Calu3 (cell line): ENCODE data around the gene DLG2. TPM values are rescaled to one million over a fixed set of nuclear protein-coding genes. Genes with fewer than 3 reads are reported as not detected.

Source experiments
- BruUV-seq: library from RNA; stranded (reverse); fragments of 400-500 nt; replicated peaks from 2 replicates; lab custom pipeline; 2021; lab: Mats Ljungman, UMichigan
- CTCF ChIA-PET: fragments of 300-600 bp; sonication (Branson Sonifier 250); formaldehyde crosslinking; loops from one replicate; lab custom pipeline; 2022; ENCODE audit warnings: antibody characterized with exemption; lab: Charles Lee
- DNase-seq: peaks from one replicate; pipeline ENCODE4 v3.0.0; 2022
- H3K27ac Mint-ChIP-seq: one replicate; pipeline ENCODE4 v1.8.0; 2022; ENCODE audit warnings: mixed read lengths; ENCODE audit not compliant: unreplicated experiment
- H3K27me3 Mint-ChIP-seq: one replicate; pipeline ENCODE4 v1.8.0; 2022; ENCODE audit warnings: mixed read lengths; ENCODE audit not compliant: unreplicated experiment
- H3K36me3 Mint-ChIP-seq: one replicate; pipeline ENCODE4 v1.8.0; 2022; ENCODE audit warnings: mild to moderate bottlenecking, moderate library complexity, mixed read lengths; ENCODE audit not compliant: insufficient read depth, unreplicated experiment
- H3K4me1 Mint-ChIP-seq: one replicate; pipeline ENCODE4 v1.8.0; 2022; ENCODE audit warnings: mild to moderate bottlenecking, low read depth, mixed read lengths; ENCODE audit not compliant: unreplicated experiment
- H3K4me3 Mint-ChIP-seq: one replicate; pipeline ENCODE4 v1.8.0; 2022; ENCODE audit warnings: mild to moderate bottlenecking, low read depth, moderate library complexity, mixed read lengths; ENCODE audit not compliant: unreplicated experiment
- H3K9me3 Mint-ChIP-seq: one replicate; pipeline ENCODE4 v1.8.0; 2022; ENCODE audit warnings: low read depth, mixed read lengths; ENCODE audit not compliant: unreplicated experiment
- intact Hi-C: fragments of 100-400 bp; cut with micrococcal nuclease; formaldehyde crosslinking; loops from one replicate; pipeline ENCODE4 v1.10.0; 2022; ENCODE audit not compliant: unreplicated experiment
- total RNA-seq: library from RNA; stranded (reverse); gene quantifications from 2 replicates; pipeline ENCODE4 v1.2.3, GENCODE V29; 2022
- TF ChIP-seq, protein P1 (sequence below): fragments of 200-600 bp; IDR thresholded peaks from one replicate; pipeline ENCODE4 v1.8.0; 2022; ENCODE audit warnings: antibody characterized with exemption; ENCODE audit not compliant: unreplicated experiment

DLG2 gene
- total RNA-seq, 1 experiment from 2014 or later: 0.71 TPM

DNA sequence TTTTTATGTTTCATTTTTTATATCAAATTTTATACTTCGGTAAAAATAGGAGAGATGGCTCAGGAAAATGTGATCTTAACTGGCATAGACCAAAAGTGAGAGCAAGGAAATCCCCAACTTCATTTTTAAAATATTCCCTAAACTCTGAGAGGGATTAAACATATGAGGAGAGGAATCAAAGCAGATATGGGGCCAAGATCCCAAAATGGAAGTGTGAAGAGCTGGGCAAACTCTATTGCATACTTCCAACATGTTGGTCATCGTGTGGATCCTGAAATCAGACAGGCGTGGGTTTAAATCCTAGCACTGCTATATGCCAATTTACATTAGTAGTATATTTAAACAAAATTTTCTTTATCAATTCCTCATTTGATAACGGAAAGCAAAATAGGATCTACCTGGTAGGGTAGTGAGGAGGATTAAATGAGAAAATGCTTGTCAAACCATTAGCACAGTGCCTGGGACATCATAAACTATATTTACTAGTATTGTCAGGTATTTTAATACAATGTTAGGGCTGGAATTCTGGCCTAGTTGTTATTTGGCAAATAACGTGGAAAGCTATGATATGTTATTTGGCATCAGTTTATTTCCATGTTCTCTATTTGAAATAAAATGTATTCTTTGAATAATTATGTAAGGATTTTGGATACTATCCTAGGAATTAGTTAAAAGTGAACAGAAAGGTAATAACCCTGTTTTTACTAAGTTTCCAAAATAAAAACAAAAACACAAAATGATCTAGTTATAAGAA, 1948.1 kb downstream of the DLG2 start:
- no peaks in the 10 kb centered on the region for H3K4me1 Mint-ChIP-seq
- no peaks in the 10 kb centered on the region for H3K9me3 Mint-ChIP-seq
- H3K27me3 Mint-ChIP-seq: peaks cover 17% of the 10 kb centered on the region
- TF ChIP-seq, protein P1, sequence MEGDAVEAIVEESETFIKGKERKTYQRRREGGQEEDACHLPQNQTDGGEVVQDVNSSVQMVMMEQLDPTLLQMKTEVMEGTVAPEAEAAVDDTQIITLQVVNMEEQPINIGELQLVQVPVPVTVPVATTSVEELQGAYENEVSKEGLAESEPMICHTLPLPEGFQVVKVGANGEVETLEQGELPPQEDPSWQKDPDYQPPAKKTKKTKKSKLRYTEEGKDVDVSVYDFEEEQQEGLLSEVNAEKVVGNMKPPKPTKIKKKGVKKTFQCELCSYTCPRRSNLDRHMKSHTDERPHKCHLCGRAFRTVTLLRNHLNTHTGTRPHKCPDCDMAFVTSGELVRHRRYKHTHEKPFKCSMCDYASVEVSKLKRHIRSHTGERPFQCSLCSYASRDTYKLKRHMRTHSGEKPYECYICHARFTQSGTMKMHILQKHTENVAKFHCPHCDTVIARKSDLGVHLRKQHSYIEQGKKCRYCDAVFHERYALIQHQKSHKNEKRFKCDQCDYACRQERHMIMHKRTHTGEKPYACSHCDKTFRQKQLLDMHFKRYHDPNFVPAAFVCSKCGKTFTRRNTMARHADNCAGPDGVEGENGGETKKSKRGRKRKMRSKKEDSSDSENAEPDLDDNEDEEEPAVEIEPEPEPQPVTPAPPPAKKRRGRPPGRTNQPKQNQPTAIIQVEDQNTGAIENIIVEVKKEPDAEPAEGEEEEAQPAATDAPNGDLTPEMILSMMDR: no peak
- no peak for DNase-seq
- no TSS peak for BruUV-seq
- no peak overlapping the region for H3K4me3 Mint-ChIP-seq
- intact Hi-C loops: no loop called here
- H3K27ac Mint-ChIP-seq: no peak overlapping the region
- no peaks in the 10 kb centered on the region for H3K36me3 Mint-ChIP-seq
- CTCF ChIA-PET: interaction anchor here (0.6 kb wide), 1 partner anchor 32 kb away, joined by 3 read pairs; no protein-coding TSS in a partner anchor

DNA sequence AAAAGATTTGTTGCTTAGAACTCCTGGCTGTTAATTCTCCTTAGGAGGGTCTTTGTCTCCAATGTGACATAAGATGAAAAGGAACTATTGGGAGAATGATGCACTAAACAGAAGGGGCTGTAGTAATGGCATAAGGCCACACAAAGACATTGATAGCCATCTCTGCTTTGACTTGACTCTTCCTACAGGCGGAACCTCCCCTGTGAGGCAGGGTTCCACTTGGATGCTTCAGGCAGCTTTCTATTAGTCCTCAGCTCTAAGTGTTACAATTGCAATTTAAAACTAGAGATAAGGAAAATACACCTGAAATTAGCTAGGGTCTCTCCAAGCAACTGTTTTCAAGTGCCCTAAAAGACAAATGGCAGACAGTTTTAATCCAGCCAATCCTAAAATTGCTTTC, 1949.4 kb downstream of the DLG2 start:
- CTCF ChIA-PET: no interaction called here

DNA sequence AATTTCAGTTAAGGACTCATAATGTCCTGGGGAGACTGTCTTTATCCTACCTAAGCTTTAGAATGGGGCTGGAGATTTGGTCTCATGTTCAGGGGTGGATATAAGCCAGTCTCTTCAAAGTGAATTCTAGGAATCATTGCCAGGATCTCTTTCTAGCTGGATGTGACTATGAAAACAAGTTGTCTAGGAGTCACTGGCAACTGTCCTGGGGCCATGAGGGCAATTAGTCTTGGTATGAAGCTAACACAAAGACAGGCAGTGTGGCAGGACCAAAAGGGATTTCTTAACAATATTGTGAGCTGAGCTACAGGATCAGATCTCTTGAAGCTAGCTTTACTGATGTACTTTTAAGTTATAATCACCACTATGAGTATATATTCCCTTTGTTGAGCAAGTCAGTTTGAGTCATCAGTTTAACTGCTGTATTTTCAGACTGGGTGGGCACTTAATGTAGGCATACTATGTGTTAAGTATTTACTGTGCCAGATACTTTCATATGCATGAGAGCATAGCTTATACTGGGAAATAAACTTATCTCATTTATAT, 1951.0 kb downstream of the DLG2 start:
- no peaks in the 10 kb centered on the region for H3K4me1 Mint-ChIP-seq
- H3K9me3 Mint-ChIP-seq: no peaks in the 10 kb centered on the region
- H3K27ac Mint-ChIP-seq: no peak overlapping the region
- intact Hi-C loops: no loop called here
- H3K4me3 Mint-ChIP-seq: no peak overlapping the region
- TF ChIP-seq, protein P1: no peak
- H3K36me3 Mint-ChIP-seq: no peaks in the 10 kb centered on the region
- no TSS peak for BruUV-seq
- CTCF ChIA-PET: interaction anchor here (0.6 kb wide), 1 partner anchor 360 kb away, joined by 3 read pairs; no protein-coding TSS in a partner anchor
- peaks cover 4% of the 10 kb centered on the region for H3K27me3 Mint-ChIP-seq
- no peak for DNase-seq

More for the DNA sequence above, 1949.4 kb downstream of the DLG2 start:
- DNase-seq: no peak
- Mint-ChIP-seq H3K36me3 (no peaks in the 10 kb centered on the region), H3K27me3 (peaks cover 17% of the 10 kb centered on the region), H3K4me1 (no peaks in the 10 kb centered on the region), H3K27ac (no peak overlapping the region), H3K9me3 (no peaks in the 10 kb centered on the region), H3K4me3 (no peak overlapping the region)
- intact Hi-C loops: no loop called here
- BruUV-seq: no TSS peak
- TF ChIP-seq, protein P1: no peak

DNA sequence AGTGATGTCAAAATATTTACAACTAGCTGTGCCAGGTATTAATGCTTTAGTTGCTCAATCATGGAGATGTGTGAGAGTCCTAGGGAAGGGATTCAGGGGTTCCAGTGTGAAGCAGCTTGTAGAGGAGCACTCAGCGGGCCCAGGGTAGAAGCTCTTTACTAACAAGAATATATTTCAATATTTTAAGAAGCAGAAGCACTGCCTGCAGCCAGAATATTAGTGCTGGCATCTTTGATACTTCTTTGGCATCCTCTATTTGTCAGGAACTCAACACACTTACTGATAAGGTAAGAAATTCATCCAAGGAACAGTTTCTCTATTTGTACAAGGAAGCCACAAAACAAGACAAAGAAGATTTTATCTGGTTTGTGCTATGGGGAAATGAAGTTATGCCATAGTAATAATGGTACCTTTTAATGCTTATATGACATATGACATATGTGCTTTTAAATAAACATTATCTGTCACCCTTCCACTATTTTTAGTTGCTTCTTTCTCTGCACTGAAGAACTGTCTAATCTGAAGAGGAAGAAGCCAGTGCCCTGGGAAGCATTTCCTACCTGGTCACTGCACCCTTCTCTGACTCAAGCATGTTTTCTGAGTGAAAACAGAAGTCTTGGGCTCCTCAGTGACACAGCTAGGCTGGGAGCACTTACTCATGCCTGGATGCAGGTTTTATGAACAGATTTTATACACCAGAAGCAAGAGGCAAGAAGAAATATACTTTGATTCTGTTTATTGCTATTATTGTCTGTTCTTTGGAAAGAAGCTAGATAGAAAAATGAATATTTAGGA, 1952.8 kb downstream of the DLG2 start:
- DNase-seq: no peak
- H3K27ac Mint-ChIP-seq: no peak overlapping the region
- H3K36me3 Mint-ChIP-seq: no peaks in the 10 kb centered on the region
- no peak overlapping the region for H3K4me3 Mint-ChIP-seq
- no peaks in the 10 kb centered on the region for H3K9me3 Mint-ChIP-seq
- no peaks in the 10 kb centered on the region for H3K4me1 Mint-ChIP-seq
- CTCF ChIA-PET: no interaction called here
- TF ChIP-seq, protein P1: no peak
- intact Hi-C loops: no loop called here
- BruUV-seq: no TSS peak
- no peaks in the 10 kb centered on the region for H3K27me3 Mint-ChIP-seq
